RWPE2 (cell line): Measurements from ENCODE around the gene NDUFS6.

Experiments
- ATAC-seq: fragments of 200-7000 bp; cut with Tn5 transposase; 3 replicates; pipeline ENCODE4 v1.9.1; 2021; ENCODE audit warnings: low read depth
- DNase-seq: peaks from one replicate; pipeline ENCODE4 v3.0.0-alpha.2; 2020; ENCODE audit warnings: low spot score
- H3K27ac ChIP-seq: fragments of 450-650 bp; 2 replicates; pipeline ENCODE4 v1.5.1; 2017; ENCODE audit warnings: mild to moderate bottlenecking; ENCODE audit not compliant: poor library complexity, severe bottlenecking
- H3K27me3 ChIP-seq: fragments of 250-450 bp; sonication (Bioruptor Pico); 2 replicates; pipeline ENCODE4 v1.5.1; 2021; ENCODE audit warnings: mild to moderate bottlenecking, moderate library complexity; ENCODE audit not compliant: insufficient read depth, poor library complexity, severe bottlenecking
- H3K36me3 ChIP-seq: fragments of 250-450 bp; sonication (Bioruptor Pico); 2 replicates; pipeline ENCODE4 v1.5.1; 2020; ENCODE audit warnings: low read depth, mild to moderate bottlenecking, moderate library complexity
- H3K4me1 ChIP-seq: fragments of 250-450 bp; sonication (Bioruptor Pico); 2 replicates; pipeline ENCODE4 v1.5.1; 2021; ENCODE audit warnings: mild to moderate bottlenecking, moderate library complexity; ENCODE audit not compliant: insufficient read depth, poor library complexity, severe bottlenecking
- H3K4me3 ChIP-seq: fragments of 250-450 bp; sonication (Bioruptor Pico); 2 replicates; pipeline ENCODE4 v1.5.1; 2021; ENCODE audit warnings: mild to moderate bottlenecking, moderate library complexity; ENCODE audit not compliant: severe bottlenecking
- H3K9me3 ChIP-seq: fragments of 250-450 bp; sonication (Bioruptor Pico); 2 replicates; pipeline ENCODE4 v1.5.1; 2021; ENCODE audit warnings: mild to moderate bottlenecking, moderate library complexity; ENCODE audit not compliant: severe bottlenecking
- CTCF ChIP-seq: fragments of 450-650 bp; IDR thresholded peaks from one replicate; pipeline ENCODE4 v1.5.1; 2017; ENCODE audit warnings: mild to moderate bottlenecking, moderate library complexity; ENCODE audit not compliant: poor library complexity, severe bottlenecking

NDUFS6 gene

GRCh38 chr5:1799110-1799601 is 2.1 kb upstream of the NDUFS6 start:
- peaks cover 11% of the 10 kb centered on the region for H3K4me1 ChIP-seq
- H3K9me3 ChIP-seq, result no peaks in the 10 kb centered on the region
- no peaks in the 10 kb centered on the region for H3K27me3 ChIP-seq
- peak overlapping the region; percentile 90 for H3K4me3 ChIP-seq
- H3K36me3 ChIP-seq, result peaks cover 41% of the 10 kb centered on the region
- no peak for DNase-seq
- TF ChIP-seq CTCF, result no peak
- H3K27ac ChIP-seq, result peak overlapping the region; percentile 54
- ATAC-seq, result peak; percentile 39

GRCh38 chr5:1799602-1800471 is 1.4 kb upstream of the NDUFS6 start, which contains the start of gene MRPL36:
Gene MRPL36, minus strand, starts transcription at chr5:1799837. Its CDS starts 902 bp downstream, at chr5:1798935.
- H3K27ac ChIP-seq, result peak within 1 kb of the TSS; percentile 54
- peaks cover 11% of the 10 kb centered on the region for H3K4me1 ChIP-seq
- H3K4me3 ChIP-seq, result peak within 1 kb of the TSS; percentile 90
- no peak for TF ChIP-seq CTCF
- no peaks in the 10 kb centered on the region for H3K27me3 ChIP-seq
- ATAC-seq (peak; percentile 79), DNase-seq (peak; percentile 96)
- peaks cover 48% of the 10 kb centered on the region for H3K36me3 ChIP-seq
- no peaks in the 10 kb centered on the region for H3K9me3 ChIP-seq

GRCh38 chr5:1800472-1801221 is 560 bp upstream of the NDUFS6 start:
- DNase-seq (no peak), ATAC-seq (peak; percentile 36)
- Histone ChIP-seq H3K36me3 (peaks cover 56% of the 10 kb centered on the region), H3K27ac (peak overlapping the region; percentile 54), H3K4me1 (peaks cover 11% of the 10 kb centered on the region), H3K27me3 (no peaks in the 10 kb centered on the region), H3K9me3 (no peaks in the 10 kb centered on the region), H3K4me3 (peak overlapping the region; percentile 90)
- no peak for TF ChIP-seq CTCF

GRCh38 chr5:1801967-1802295 is 724 bp downstream of the NDUFS6 start:
- no peak for TF ChIP-seq CTCF

More at GRCh38 chr5:1801967-1802295, 724 bp downstream of the NDUFS6 start:
- H3K36me3 ChIP-seq, result peaks cover 69% of the 10 kb centered on the region
- H3K4me3 ChIP-seq, result peak overlapping the region; percentile 90
- no peaks in the 10 kb centered on the region for H3K9me3 ChIP-seq
- peak overlapping the region; percentile 54 for H3K27ac ChIP-seq
- DNase-seq (no peak), ATAC-seq (0 out of 3 replicates have a peak, but pooled peaks have one; percentile 15)
- H3K27me3 ChIP-seq, result no peaks in the 10 kb centered on the region
- H3K4me1 ChIP-seq, result peaks cover 11% of the 10 kb centered on the region
